Measurements from ENCODE around the gene EIF3L.

- TF ChIP-seq, protein P1, sequence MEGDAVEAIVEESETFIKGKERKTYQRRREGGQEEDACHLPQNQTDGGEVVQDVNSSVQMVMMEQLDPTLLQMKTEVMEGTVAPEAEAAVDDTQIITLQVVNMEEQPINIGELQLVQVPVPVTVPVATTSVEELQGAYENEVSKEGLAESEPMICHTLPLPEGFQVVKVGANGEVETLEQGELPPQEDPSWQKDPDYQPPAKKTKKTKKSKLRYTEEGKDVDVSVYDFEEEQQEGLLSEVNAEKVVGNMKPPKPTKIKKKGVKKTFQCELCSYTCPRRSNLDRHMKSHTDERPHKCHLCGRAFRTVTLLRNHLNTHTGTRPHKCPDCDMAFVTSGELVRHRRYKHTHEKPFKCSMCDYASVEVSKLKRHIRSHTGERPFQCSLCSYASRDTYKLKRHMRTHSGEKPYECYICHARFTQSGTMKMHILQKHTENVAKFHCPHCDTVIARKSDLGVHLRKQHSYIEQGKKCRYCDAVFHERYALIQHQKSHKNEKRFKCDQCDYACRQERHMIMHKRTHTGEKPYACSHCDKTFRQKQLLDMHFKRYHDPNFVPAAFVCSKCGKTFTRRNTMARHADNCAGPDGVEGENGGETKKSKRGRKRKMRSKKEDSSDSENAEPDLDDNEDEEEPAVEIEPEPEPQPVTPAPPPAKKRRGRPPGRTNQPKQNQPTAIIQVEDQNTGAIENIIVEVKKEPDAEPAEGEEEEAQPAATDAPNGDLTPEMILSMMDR (IDR thresholded peaks at IDR 0.05; ENCODE audit: low read depth, low read length, poor library complexity, severe bottlenecking): no peak
- no peak for TF ChIP-seq EZH2phosphoT487 (IDR thresholded peaks at IDR 0.05; ENCODE audit: borderline replicate concordance, low read length)
Measured at GRCh38 chr22:37924386-37925065, 75.3 kb downstream of the EIF3L start.
